Ectodermal cell (in vitro differentiated cells): Measurements from ENCODE around the gene EPHA8.

ENCODE experiments used
- H3K27ac ChIP-seq: 2 replicates; pipeline ENCODE4 v1.7.0; 2013; ENCODE audit warnings: mild to moderate bottlenecking, low read depth, low read length; ENCODE audit not compliant: insufficient read depth, poor library complexity, severe bottlenecking
- H3K27me3 ChIP-seq: 2 replicates; pipeline ENCODE4 v1.7.0; 2013; ENCODE audit warnings: mild to moderate bottlenecking, low read length; ENCODE audit not compliant: insufficient read depth, control insufficient read depth, poor library complexity, severe bottlenecking
- H3K36me3 ChIP-seq: one replicate; pipeline ENCODE4 v1.7.0; 2013; ENCODE audit warnings: low read length; ENCODE audit not compliant: control insufficient read depth, insufficient read depth
- H3K4me1 ChIP-seq: one replicate; pipeline ENCODE4 v1.7.0; 2013; ENCODE audit warnings: low read length; ENCODE audit not compliant: control insufficient read depth, insufficient read depth
- H3K4me3 ChIP-seq: 2 replicates; pipeline ENCODE4 v1.7.0; 2013; ENCODE audit warnings: low read depth, low read length, control low read depth; ENCODE audit not compliant: insufficient read depth
- H3K9me3 ChIP-seq: 2 replicates; pipeline ENCODE4 v1.7.0; 2013; ENCODE audit warnings: mild to moderate bottlenecking, low read length, moderate library complexity; ENCODE audit not compliant: control insufficient read depth
- WGBS, 2 experiments: methylation state at CpG; one replicate each; pipeline ENCODE4 v1.1.7; 2013; ENCODE audit warnings: missing lambda C conversion rate in 2 of 2; 5-methylcytosine and 5-hydroxymethylcytosine counted together

Gene EPHA8

DNA sequence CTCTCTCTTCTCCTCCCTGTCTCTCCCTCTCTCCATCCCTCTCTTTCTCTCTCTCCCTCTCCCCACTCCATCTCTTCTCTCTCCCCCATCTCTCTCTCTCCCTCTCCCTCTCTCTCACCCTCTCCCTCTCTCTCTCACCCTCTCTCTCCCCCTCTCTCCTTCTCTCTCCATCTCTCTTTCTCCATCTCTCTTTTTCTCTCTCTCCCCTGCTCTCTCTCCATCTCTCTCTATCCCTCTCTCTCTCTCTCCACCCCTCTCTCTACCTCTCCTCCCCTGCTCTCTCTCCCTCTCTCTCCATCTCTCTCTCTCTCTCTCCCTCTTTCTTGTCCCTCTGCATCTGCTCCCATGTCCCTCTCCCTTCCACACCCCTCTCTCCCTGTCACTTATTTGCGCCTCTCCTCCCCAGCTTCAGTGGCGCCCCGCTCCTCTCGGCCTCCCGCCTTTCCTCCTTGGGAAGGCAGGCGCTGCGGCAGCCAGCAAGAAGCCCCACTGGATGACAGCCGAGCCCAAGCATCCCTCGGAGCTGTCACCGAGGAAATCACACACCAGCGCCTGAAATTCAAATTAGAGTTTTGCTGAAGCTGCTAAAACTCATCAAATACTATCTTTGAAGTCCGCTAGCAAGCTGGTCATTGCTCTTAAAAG, 15.3 kb upstream of the EPHA8 start:
- Histone ChIP-seq H3K36me3 (no peaks in the 10 kb centered on the region), H3K27ac (no peak overlapping the region), H3K4me1 (peaks cover 6% of the 10 kb centered on the region), H3K4me3 (no peak overlapping the region), H3K9me3 (no peaks in the 10 kb centered on the region), H3K27me3 (peaks cover 17% of the 10 kb centered on the region)
- WGBS, 2 experiments: 58% methylated on average over 12 of the region's 12 CpGs

DNA sequence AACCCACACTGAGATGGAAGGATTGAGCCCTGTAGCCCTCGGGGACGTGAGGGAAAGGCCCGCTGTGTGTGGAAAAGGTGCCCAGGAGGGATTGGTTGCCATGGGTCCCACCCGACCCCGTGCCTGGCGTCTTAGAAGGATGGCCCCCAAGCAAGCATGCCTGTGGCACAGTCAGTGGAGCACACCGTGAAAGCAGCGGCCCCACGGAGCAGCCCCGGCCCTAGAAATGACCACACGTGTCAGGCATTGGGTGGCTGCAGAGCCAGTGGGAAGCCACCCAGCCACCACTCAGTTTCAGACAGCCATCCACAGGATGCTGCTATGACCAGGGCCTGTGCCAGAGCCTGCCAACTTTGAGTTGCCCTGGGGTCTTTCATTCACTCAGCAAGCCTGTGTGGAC, 13.3 kb upstream of the EPHA8 start:
- 92 to 93% methylated on average over 11 of the region's 11 CpGs for WGBS, 2 experiments
- H3K9me3 ChIP-seq: no peaks in the 10 kb centered on the region
- H3K36me3 ChIP-seq: no peaks in the 10 kb centered on the region
- no peak overlapping the region for H3K4me3 ChIP-seq
- peaks cover 17% of the 10 kb centered on the region for H3K27me3 ChIP-seq
- H3K27ac ChIP-seq: no peak overlapping the region
- H3K4me1 ChIP-seq: peaks cover 11% of the 10 kb centered on the region

DNA sequence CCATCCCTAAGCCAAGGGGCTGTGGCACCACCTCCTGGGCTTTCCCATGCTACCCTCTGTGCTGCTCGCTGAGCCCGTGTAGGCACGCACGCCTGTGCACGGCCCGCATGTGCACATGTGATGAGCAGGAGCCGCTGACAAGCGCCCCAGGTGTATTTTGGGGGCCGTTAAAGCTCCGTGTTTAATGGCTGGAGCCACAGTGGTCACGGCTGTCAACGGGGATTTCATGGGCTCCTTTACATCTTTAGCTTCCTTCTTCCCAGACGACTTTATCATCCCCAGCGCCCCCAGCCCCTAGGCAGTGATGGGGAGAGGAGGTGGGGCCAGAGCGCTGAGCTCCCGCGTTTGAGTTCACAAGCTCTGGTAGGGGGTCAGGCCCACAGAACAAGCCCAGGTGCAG, 11.7 kb upstream of the EPHA8 start:
- no peak overlapping the region for H3K27ac ChIP-seq
- H3K4me1 ChIP-seq: peaks cover 16% of the 10 kb centered on the region
- H3K4me3 ChIP-seq: no peak overlapping the region
- no peaks in the 10 kb centered on the region for H3K36me3 ChIP-seq
- H3K9me3 ChIP-seq: no peaks in the 10 kb centered on the region
- peaks cover 18% of the 10 kb centered on the region for H3K27me3 ChIP-seq
- WGBS, 2 experiments: 83 to 89% methylated on average over 16 to 17 of the region's 17 CpGs

GRCh38 chr1:22552021-22552420, 11.3 kb upstream of the EPHA8 start:
- H3K27me3 ChIP-seq: peaks cover 20% of the 10 kb centered on the region
- H3K27ac ChIP-seq: no peak overlapping the region
- H3K36me3 ChIP-seq: no peaks in the 10 kb centered on the region
- 72 to 78% methylated on average over 5 of the region's 5 CpGs for WGBS, 2 experiments
- peaks cover 20% of the 10 kb centered on the region for H3K4me1 ChIP-seq
- no peak overlapping the region for H3K4me3 ChIP-seq
- no peaks in the 10 kb centered on the region for H3K9me3 ChIP-seq

DNA sequence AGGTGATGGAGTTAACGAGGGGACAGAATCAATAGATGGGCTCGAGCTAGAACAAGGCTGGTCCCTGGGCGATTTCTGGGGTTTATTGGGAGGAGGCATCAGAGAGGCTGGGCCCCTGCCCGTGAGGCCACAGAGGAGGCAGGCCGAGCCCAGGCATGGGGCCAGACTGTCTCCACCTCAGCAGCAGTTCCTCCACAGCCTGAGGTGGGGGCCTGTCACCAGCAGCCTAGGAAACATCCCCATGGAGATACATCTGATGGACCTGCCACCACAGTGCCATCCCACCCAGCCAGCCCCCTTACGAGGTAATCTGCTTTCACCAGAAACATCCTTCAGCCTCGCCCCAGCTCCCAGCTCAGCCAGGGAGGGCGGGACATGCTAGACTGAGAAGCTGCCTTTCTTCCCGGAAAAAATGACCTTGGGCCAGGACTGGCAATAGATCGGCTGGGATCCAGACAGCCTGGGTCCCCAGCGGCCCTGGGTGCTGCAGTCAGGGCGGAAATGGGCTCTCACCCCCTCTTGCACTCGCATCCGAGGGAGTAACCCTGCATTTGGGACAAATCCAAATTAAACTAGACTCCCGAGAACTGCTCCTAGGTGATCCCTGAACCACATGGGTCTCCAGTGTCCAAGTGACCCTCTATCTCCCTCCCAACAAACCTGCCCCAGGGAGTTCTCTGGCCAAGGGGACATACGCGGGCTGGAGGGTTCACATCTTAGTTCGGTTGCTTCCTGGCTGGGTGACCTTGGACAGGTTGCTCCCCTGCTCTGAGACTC, 10.0 kb upstream of the EPHA8 start:
- WGBS, 2 experiments: 79 to 84% methylated on average over 18 of the region's 18 CpGs
- Histone ChIP-seq H3K36me3 (no peaks in the 10 kb centered on the region), H3K4me3 (no peak overlapping the region), H3K27me3 (peaks cover 13% of the 10 kb centered on the region), H3K27ac (no peak overlapping the region), H3K4me1 (peaks cover 21% of the 10 kb centered on the region), H3K9me3 (no peaks in the 10 kb centered on the region)

- no peak overlapping the region for H3K4me3 ChIP-seq
- peaks cover 18% of the 10 kb centered on the region for H3K4me1 ChIP-seq
- H3K27ac ChIP-seq: no peak overlapping the region
- H3K27me3 ChIP-seq: peaks cover 10% of the 10 kb centered on the region
- H3K9me3 ChIP-seq: no peaks in the 10 kb centered on the region
- H3K36me3 ChIP-seq: no peaks in the 10 kb centered on the region
- WGBS, 2 experiments: 88 to 89% methylated on average over 8 of the region's 8 CpGs
Observed at GRCh38 chr1:22553991-22554522, 9.2 kb upstream of the EPHA8 start.

- H3K27me3 ChIP-seq: peaks cover 15% of the 10 kb centered on the region
- no peak overlapping the region for H3K27ac ChIP-seq
- no peaks in the 10 kb centered on the region for H3K36me3 ChIP-seq
- 82 to 93% methylated on average over 3 of the region's 3 CpGs for WGBS, 2 experiments
- H3K4me1 ChIP-seq: peaks cover 18% of the 10 kb centered on the region
- H3K4me3 ChIP-seq: no peak overlapping the region
- H3K9me3 ChIP-seq: no peaks in the 10 kb centered on the region
Observed at GRCh38 chr1:22555371-22555656, 8.0 kb upstream of the EPHA8 start.

GRCh38 chr1:22556391-22557104, 6.7 kb upstream of the EPHA8 start:
- no peak overlapping the region for H3K27ac ChIP-seq
- H3K27me3 ChIP-seq: peaks cover 27% of the 10 kb centered on the region
- no peaks in the 10 kb centered on the region for H3K9me3 ChIP-seq
- no peaks in the 10 kb centered on the region for H3K36me3 ChIP-seq
- peaks cover 18% of the 10 kb centered on the region for H3K4me1 ChIP-seq
- no peak overlapping the region for H3K4me3 ChIP-seq
- WGBS, 2 experiments: 42 to 43% methylated on average over 13 of the region's 13 CpGs

DNA sequence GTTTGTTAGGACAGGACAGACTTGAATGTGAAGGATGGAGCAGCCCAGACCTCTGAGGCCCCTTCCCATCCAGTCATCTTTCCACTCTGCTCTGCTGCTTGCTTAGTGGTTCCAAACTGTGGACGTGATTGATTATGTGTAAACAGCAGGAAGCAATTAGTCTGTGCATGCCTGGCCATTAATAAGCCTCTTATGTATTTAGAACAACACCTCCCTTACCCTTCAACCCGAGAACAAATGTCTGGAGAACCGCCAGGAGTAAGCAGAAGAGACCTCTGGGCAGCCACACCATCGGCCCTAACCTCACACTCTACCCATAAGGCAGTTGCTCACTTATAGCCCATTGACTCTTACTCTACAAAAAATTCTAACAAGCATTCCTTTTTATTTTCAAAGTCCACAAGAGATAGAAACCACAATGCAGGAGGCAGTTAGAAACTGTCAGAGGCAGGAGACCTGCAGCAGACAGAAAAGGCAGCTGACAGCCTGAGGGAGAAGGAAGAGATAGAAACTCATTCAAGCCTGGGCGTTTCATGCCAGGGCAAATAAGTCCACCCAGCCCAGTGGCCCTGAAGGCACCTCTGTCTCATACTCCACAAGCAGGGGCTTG, 5.8 kb upstream of the EPHA8 start:
- Histone ChIP-seq H3K27me3 (peaks cover 36% of the 10 kb centered on the region), H3K4me3 (no peak overlapping the region), H3K36me3 (no peaks in the 10 kb centered on the region), H3K4me1 (peaks cover 18% of the 10 kb centered on the region), H3K9me3 (no peaks in the 10 kb centered on the region), H3K27ac (no peak overlapping the region)
- 92 to 93% methylated on average over 5 of the region's 5 CpGs for WGBS, 2 experiments
